Upper lobe of left lung (tissue), 6 donors: ENCODE measurements around the gene ZNF438. TPM values are rescaled to one million over a fixed set of nuclear protein-coding genes. Genes with fewer than 3 reads are reported as not detected.
A peak's percentile ranks its signal among the peaks of the same experiment; 100 is the strongest.

ENCODE experiments used
- ATAC-seq, 2 donors: fragments of 200-7000 bp; cut with Tn5 transposase; one replicate each; pipeline ENCODE4 v1.9.1; 2022; ENCODE audit warnings: mild to moderate bottlenecking in 2 of 2, moderate library complexity in 2 of 2; ENCODE audit not compliant: low FRiP score in 2 of 2
- DNase-seq, 2 donors: peaks; one replicate each; pipeline ENCODE4 v3.0.0-alpha.2; 2019 to 2020
- H3K27ac ChIP-seq, 4 donors: fragments of 200-600 bp; sonication (generic); one replicate each; pipeline ENCODE4 v1.5.1; 2016 to 2019
- H3K27me3 ChIP-seq, 4 donors: fragments of 200-600 bp; sonication (generic); one replicate each; pipeline ENCODE4 v1.5.1; 2017 to 2019
- H3K36me3 ChIP-seq, 4 donors: fragments of 200-600 bp; sonication (generic); one replicate each; pipeline ENCODE4 v1.5.1; 2016 to 2019
- H3K4me1 ChIP-seq, 4 donors: fragments of 200-600 bp; sonication (generic); one replicate each; pipeline ENCODE4 v1.5.1; 2018 to 2019
- H3K4me3 ChIP-seq, 4 donors: fragments of 200-600 bp; sonication (generic); one replicate each; pipeline ENCODE4 v1.5.1; 2017 to 2019; ENCODE audit warnings: mild to moderate bottlenecking in 2 of 4, moderate library complexity in 1 of 4
- H3K9me3 ChIP-seq, 4 donors: fragments of 200-600 bp; sonication (generic); one replicate each; pipeline ENCODE4 v1.5.1; 2018 to 2019
- EP300 ChIP-seq, 4 donors: sonication (generic); formaldehyde crosslinking; IDR thresholded peaks; one replicate each; pipeline ENCODE4 v1.5.1; 2017; ENCODE audit warnings: antibody characterized with exemption in 4 of 4, control low read depth in 2 of 4
- POLR2A ChIP-seq, 4 donors: fragments of 450-650 bp; IDR thresholded peaks; one replicate each; pipeline ENCODE4 v1.5.1; 2016 to 2017; ENCODE audit warnings: antibody characterized with exemption in 4 of 4, mild to moderate bottlenecking in 2 of 4
- POLR2AphosphoS5 ChIP-seq, 2 donors: sonication (generic); formaldehyde crosslinking; IDR thresholded peaks; one replicate each; pipeline ENCODE4 v1.5.1; 2017; ENCODE audit warnings: antibody characterized with exemption in 2 of 2
- WGBS, 2 donors: methylation state at CpG; one replicate each; pipeline ENCODE4 v1.1.5; 2017 to 2018; 5-methylcytosine and 5-hydroxymethylcytosine counted together
- total RNA-seq, 6 donors: library from RNA; depleted of rRNA in 4 of 6; stranded (reverse); fragments of >200 nt in 4 of 6; gene quantifications; one replicate each; pipeline versions ENCODE4 v1.1.0 to v1.2.1, GENCODE V29; 2016 to 2021
- TF ChIP-seq, protein P1 (sequence below), 6 experiments: fragments of 450-650 bp in 4 of 6; fragments of 200-600 bp in 2 of 6; sonication (generic) in 2 of 6; IDR thresholded peaks; one replicate each; pipeline ENCODE4 v1.5.1; 2016 to 2019; ENCODE audit warnings: antibody characterized with exemption in 6 of 6
- donor health status: DM: no; HTN: no; CAD: no; lungs with moderate emphysema.
- donor health status: DM: no; HTN: yes; CAD: no; lungs with severe emphysema.

The ZNF438 gene
- total RNA-seq, 6 donors from 2014 or later: 10.5 to 25.1 (median 13.7) TPM

DNA sequence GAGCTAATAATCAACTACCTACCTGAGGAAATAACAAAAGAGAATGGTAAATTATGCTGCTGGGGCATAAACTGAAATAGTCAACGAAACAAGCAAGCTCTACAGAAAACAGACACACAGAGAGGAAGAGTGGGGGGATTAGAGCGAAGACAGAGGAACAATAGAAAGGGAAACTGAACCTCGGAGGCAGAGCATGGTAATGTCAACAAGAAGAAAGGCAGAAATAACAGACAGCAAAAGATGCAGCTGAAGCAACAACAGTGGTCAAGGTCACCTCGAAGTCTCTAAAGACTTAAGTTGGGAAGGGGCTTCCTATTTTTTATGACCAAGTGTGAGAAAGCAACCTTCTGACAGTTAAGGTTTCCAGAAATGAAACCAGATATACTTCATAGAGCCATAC, 177.0 kb downstream of the ZNF438 start:
- Histone ChIP-seq H3K36me3 (peaks cover 0 to under 1% (median 0%) of the 10 kb centered on the region in 4 donors), H3K27ac (peak overlapping the region in 2 of 4 donors; percentile 23 to 46), H3K4me1 (peaks cover 4 to 31% (median 27%) of the 10 kb centered on the region in 4 donors), H3K9me3 (no peaks in the 10 kb centered on the region), H3K27me3 (no peaks in the 10 kb centered on the region), H3K4me3 (no peak overlapping the region)
- ATAC-seq (no peak), DNase-seq (no peak)
- TF ChIP-seq POLR2A (IDR thresholded peaks at IDR 0.05) (no peak), EP300 (IDR thresholded peaks at IDR 0.05) (no peak), POLR2AphosphoS5 (IDR thresholded peaks at IDR 0.05) (no peak)
- TF ChIP-seq, protein P1, sequence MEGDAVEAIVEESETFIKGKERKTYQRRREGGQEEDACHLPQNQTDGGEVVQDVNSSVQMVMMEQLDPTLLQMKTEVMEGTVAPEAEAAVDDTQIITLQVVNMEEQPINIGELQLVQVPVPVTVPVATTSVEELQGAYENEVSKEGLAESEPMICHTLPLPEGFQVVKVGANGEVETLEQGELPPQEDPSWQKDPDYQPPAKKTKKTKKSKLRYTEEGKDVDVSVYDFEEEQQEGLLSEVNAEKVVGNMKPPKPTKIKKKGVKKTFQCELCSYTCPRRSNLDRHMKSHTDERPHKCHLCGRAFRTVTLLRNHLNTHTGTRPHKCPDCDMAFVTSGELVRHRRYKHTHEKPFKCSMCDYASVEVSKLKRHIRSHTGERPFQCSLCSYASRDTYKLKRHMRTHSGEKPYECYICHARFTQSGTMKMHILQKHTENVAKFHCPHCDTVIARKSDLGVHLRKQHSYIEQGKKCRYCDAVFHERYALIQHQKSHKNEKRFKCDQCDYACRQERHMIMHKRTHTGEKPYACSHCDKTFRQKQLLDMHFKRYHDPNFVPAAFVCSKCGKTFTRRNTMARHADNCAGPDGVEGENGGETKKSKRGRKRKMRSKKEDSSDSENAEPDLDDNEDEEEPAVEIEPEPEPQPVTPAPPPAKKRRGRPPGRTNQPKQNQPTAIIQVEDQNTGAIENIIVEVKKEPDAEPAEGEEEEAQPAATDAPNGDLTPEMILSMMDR (IDR thresholded peaks at IDR 0.05): no peak
- WGBS, 2 donors: 47 to 57% methylated on average over 4 of the region's 4 CpGs

DNA sequence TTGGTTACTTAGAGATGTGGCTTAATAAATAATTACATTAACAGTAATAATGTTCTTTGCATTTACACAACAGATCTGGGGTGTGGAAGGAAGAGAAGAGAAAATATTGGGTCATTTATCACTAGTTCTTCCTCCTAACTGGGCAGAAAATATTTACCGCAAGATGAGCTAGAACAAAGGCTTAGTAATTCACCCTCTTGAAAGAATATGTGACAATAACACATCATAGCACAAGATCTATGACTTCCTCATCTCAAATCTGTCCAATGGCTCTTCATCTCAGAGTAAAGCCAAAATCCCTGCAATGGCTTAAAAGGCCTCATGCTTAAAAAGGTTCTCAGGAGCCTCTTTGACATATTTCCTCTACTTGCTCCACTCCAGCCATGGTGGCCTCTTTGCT, 178.6 kb downstream of the ZNF438 start:
- Histone ChIP-seq H3K9me3 (no peaks in the 10 kb centered on the region), H3K36me3 (peaks cover 0 to 16% (median 5%) of the 10 kb centered on the region in 4 donors), H3K4me1 (peaks cover under 1 to 20% (median 14%) of the 10 kb centered on the region in 4 donors), H3K4me3 (no peak overlapping the region), H3K27me3 (no peaks in the 10 kb centered on the region), H3K27ac (no peak overlapping the region)
- ATAC-seq: no peak
- DNase-seq: no peak
- WGBS, 2 donors: 58 to 65% methylated on average over 1 of the region's 1 CpG
- TF ChIP-seq, protein P1 (IDR thresholded peaks at IDR 0.05): no peak
- TF ChIP-seq POLR2A (IDR thresholded peaks at IDR 0.05): no peak
- no peak for TF ChIP-seq EP300 (IDR thresholded peaks at IDR 0.05)
- no peak for TF ChIP-seq POLR2AphosphoS5 (IDR thresholded peaks at IDR 0.05)

DNA sequence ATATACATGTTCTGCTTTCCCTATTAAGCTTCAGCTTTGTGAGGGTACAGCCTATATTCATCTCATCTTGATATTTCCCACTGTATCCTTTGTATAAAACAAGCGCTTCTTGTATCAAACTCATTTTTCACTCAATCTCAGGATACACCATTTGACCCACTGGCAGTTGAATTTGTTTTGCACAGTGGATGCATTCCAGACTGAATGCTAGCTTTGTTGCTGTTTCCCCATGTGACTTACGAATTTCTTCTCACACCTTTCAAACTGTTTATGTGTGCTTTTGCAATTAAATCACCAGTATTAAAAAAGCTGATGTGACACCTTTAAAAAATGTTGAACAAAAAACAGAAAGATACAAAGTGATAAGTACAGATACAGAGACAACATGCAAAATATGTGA, 180.9 kb downstream of the ZNF438 start:
- DNase-seq: no peak
- WGBS, 2 donors: 91 to 93% methylated on average over 2 of the region's 2 CpGs
- no peaks in the 10 kb centered on the region for H3K9me3 ChIP-seq
- no peak overlapping the region for H3K27ac ChIP-seq
- H3K27me3 ChIP-seq: no peaks in the 10 kb centered on the region
- TF ChIP-seq EP300 (IDR thresholded peaks at IDR 0.05) (no peak), POLR2A (IDR thresholded peaks at IDR 0.05) (no peak)
- TF ChIP-seq, protein P1 (IDR thresholded peaks at IDR 0.05): no peak
- H3K4me1 ChIP-seq: peaks cover 0 to 13% (median 5%) of the 10 kb centered on the region in 4 donors
- no peak for ATAC-seq
- H3K4me3 ChIP-seq: no peak overlapping the region
- peaks cover 0 to 26% (median 9%) of the 10 kb centered on the region in 4 donors for H3K36me3 ChIP-seq

DNA sequence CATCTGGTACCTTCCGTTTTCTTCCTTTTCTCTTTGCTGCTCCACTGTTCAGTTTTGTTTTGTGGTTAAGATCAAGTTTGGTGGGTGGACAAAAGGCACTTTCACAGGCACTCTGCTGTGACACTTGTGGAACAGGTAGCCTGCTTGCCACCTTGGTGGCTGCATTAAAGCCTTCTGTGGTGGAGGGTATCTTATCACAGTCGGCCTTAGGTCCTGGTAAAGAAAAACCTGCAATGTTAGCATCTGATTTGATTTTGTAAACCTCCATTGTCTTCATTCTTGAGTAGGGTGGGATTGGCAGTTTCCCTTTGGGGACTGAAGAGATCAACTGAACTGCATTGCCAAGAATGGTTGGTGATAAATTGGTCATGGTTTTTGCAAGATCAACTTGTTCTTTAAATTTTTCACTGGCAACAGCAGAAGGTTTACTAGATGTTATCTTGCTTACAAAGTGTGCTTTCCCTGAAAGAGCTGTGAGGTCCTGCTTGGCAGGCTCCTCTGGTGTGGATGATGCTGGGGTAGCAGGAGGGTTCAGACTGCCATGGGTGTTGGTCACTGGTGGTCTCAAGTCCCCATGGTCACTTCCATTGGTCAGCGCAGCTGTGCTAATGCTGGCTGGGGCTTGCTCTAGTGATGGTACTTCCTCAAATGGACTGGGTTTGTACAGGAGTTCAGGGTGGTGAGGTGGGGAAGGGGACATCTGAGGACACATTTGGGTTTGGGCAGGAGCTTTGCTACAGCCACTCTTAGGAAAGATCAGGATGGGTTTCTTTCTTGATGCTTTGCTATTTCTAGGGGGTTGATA, 182.2 kb downstream of the ZNF438 start:
- peaks cover 0 to 6% (median 2%) of the 10 kb centered on the region in 4 donors for H3K4me1 ChIP-seq
- H3K27ac ChIP-seq: no peak overlapping the region
- DNase-seq (no peak), ATAC-seq (no peak)
- H3K27me3 ChIP-seq: no peaks in the 10 kb centered on the region
- H3K9me3 ChIP-seq: no peaks in the 10 kb centered on the region
- WGBS, 2 donors: 83 to 89% methylated on average over 2 to 3 of the region's 3 CpGs
- H3K4me3 ChIP-seq: no peak overlapping the region
- peaks cover 0 to 26% (median 12%) of the 10 kb centered on the region in 4 donors for H3K36me3 ChIP-seq
- TF ChIP-seq, protein P1 (IDR thresholded peaks at IDR 0.05): no peak
